SK-N-SH (cell line): ENCODE results near the gene MCEMP1.

ENCODE experiments used
- CHD2 ChIP-seq: fragments of 150-350 bp; IDR thresholded peaks from 2 replicates; pipeline ENCODE4 v1.6.1; 2018; ENCODE audit warnings: low read length; ENCODE audit not compliant: partially characterized antibody
- EP300 ChIP-seq, 2 experiments: IDR thresholded peaks; 2 replicates each; pipeline versions ENCODE4 v1.4.0 to v1.6.1; 2012; ENCODE audit warnings: borderline replicate concordance in 1 of 2, low read depth in 1 of 2, low read length in 1 of 2
- EZH2phosphoT487 ChIP-seq: fragments of 200-600 bp; sonication (generic); IDR thresholded peaks from 2 replicates; pipeline ENCODE4 v1.6.1; 2017; ENCODE audit warnings: low read depth, mixed run types, mild to moderate bottlenecking, antibody characterized with exemption, moderate library complexity, borderline replicate concordance
- GATA2 ChIP-seq: sonication (generic); formaldehyde crosslinking; IDR thresholded peaks from 2 replicates; pipeline ENCODE4 v1.5.0; 2020; ENCODE audit warnings: mild to moderate bottlenecking, missing genetic modification reagents
- NFIC ChIP-seq: IDR thresholded peaks from 2 replicates; pipeline ENCODE4 v1.4.0; 2012; ENCODE audit warnings: borderline replicate concordance
- POLR2AphosphoS5 ChIP-seq: IDR thresholded peaks from 2 replicates; pipeline ENCODE4 v1.6.1; 2012; ENCODE audit warnings: low read depth, low read length
- RCOR1 ChIP-seq: fragments of 150-350 bp; IDR thresholded peaks from 2 replicates; pipeline ENCODE4 v1.6.1; 2017; ENCODE audit warnings: antibody characterized with exemption, low read length
- SIN3A ChIP-seq: IDR thresholded peaks from 2 replicates; pipeline ENCODE4 v1.6.1; 2012; ENCODE audit warnings: low read depth, mild to moderate bottlenecking, low read length, moderate library complexity, borderline replicate concordance
- TEAD4 ChIP-seq: IDR thresholded peaks from 2 replicates; pipeline ENCODE4 v1.4.0; 2012; ENCODE audit warnings: mild to moderate bottlenecking, borderline replicate concordance; ENCODE audit not compliant: insufficient read depth
- TF ChIP-seq, protein P1 (sequence below): fragments of 200-600 bp; sonication (generic); IDR thresholded peaks from 2 replicates; pipeline ENCODE4 v1.6.1; 2017; ENCODE audit warnings: antibody characterized with exemption, mild to moderate bottlenecking, moderate library complexity
- TF ChIP-seq, protein P2 (sequence below): IDR thresholded peaks from 2 replicates; pipeline ENCODE4 v1.4.0; 2012; ENCODE audit warnings: low read depth
- TF ChIP-seq, protein P3 (sequence below): fragments of 150-350 bp; IDR thresholded peaks from 2 replicates; pipeline ENCODE4 v1.6.1; 2017; ENCODE audit warnings: antibody characterized with exemption, low read length, low read depth, borderline replicate concordance

DNA sequence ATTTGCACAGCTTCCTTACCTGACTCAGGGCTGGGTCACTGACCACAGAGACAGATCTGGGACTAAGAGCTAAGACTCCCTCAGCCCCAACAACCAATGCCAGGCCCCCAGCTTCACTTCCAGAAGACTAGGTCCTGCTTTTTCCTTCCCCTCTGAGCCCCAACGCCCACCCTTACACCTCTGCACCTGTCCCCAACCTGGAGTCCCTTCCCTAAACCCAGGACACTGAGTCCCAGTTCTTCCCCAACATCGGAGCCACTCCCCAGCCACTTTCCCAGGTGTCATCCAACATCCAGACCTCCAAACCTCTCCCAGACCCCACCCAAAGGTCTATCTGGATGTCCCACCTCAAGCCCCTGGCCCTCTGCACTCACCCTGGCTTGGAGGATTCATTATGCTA, 22.1 kb downstream of the MCEMP1 start:
- TF ChIP-seq, protein P1, sequence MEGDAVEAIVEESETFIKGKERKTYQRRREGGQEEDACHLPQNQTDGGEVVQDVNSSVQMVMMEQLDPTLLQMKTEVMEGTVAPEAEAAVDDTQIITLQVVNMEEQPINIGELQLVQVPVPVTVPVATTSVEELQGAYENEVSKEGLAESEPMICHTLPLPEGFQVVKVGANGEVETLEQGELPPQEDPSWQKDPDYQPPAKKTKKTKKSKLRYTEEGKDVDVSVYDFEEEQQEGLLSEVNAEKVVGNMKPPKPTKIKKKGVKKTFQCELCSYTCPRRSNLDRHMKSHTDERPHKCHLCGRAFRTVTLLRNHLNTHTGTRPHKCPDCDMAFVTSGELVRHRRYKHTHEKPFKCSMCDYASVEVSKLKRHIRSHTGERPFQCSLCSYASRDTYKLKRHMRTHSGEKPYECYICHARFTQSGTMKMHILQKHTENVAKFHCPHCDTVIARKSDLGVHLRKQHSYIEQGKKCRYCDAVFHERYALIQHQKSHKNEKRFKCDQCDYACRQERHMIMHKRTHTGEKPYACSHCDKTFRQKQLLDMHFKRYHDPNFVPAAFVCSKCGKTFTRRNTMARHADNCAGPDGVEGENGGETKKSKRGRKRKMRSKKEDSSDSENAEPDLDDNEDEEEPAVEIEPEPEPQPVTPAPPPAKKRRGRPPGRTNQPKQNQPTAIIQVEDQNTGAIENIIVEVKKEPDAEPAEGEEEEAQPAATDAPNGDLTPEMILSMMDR, result no peak
- TF ChIP-seq TEAD4 (no peak), EP300 (IDR thresholded peaks at IDR 0.05; ENCODE audit: borderline replicate concordance in 1 of 2, low read depth in 1 of 2, low read length in 1 of 2) (no peak), CHD2 (no peak), POLR2AphosphoS5 (no peak), NFIC (no peak), GATA2 (CRISPR knock-in tag) (no peak), RCOR1 (no peak), EZH2phosphoT487 (no peak), SIN3A (no peak)
- TF ChIP-seq, protein P2, sequence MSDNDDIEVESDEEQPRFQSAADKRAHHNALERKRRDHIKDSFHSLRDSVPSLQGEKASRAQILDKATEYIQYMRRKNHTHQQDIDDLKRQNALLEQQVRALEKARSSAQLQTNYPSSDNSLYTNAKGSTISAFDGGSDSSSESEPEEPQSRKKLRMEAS, result no peak
- TF ChIP-seq, protein P3, sequence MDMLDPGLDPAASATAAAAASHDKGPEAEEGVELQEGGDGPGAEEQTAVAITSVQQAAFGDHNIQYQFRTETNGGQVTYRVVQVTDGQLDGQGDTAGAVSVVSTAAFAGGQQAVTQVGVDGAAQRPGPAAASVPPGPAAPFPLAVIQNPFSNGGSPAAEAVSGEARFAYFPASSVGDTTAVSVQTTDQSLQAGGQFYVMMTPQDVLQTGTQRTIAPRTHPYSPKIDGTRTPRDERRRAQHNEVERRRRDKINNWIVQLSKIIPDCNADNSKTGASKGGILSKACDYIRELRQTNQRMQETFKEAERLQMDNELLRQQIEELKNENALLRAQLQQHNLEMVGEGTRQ, result no peak
